HepG2 (cell line): ENCODE measurements around the gene LRRC37A.
"Not testable (repeated sequence)": the region's sequence is repeated elsewhere in the genome, so short reads cannot be mapped to it uniquely, and the experiment has no call there.

Experiments used
- CBFB ChIP-seq: sonication (generic); formaldehyde crosslinking; IDR thresholded peaks from 2 replicates; pipeline ENCODE4 v1.4.0; 2020; ENCODE audit warnings: missing genetic modification reagents
- POLR2A ChIP-seq, 2 experiments: IDR thresholded peaks; 2 replicates each; pipeline ENCODE4 v1.6.1; 2011; ENCODE audit warnings: low read depth in 2 of 2, low read length in 2 of 2, mild to moderate bottlenecking in 1 of 2, moderate library complexity in 1 of 2; ENCODE audit not compliant: insufficient read depth in 1 of 2
- U2AF2 ChIP-seq: fragments of 200-400 bp; formaldehyde crosslinking; IDR thresholded peaks from 2 replicates; pipeline ENCODE4 v1.6.1; 2017; ENCODE audit warnings: low read depth, mild to moderate bottlenecking, low read length
- ZNF468 ChIP-seq: sonication (generic); formaldehyde crosslinking; IDR thresholded peaks from 2 replicates; pipeline ENCODE4 v1.8.0; 2022; ENCODE audit warnings: mild to moderate bottlenecking, moderate library complexity, missing genetic modification reagents
- TF ChIP-seq, protein P1 (sequence below): sonication (generic); formaldehyde crosslinking; IDR thresholded peaks from 2 replicates; pipeline ENCODE4 v1.5.0; 2020; ENCODE audit warnings: mild to moderate bottlenecking, missing genetic modification reagents, moderate library complexity

DNA sequence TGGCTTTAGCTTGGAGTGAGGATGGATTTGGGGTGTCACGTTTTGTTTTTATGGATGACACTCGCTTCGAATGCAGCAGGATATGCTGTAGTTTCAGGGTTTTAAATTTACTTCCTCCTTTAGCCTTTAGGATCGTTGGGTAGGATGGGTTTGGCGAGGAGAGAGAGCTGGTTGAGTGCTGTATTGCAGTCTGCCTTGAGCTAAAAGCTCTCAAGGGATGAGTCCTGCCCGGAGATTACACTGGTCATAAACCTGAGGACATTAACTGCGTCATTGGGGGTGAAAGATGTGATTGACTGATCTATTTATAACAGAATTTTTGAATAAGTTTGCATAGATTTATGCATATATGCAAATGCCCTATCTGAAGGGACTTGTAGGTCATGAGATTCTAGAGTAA is 78.5 kb downstream of the LRRC37A start:
- TF ChIP-seq CBFB (CRISPR knock-in tag); POLR2A (IDR thresholded peaks at IDR 0.05; ENCODE audit: insufficient read depth in 1 of 2, low read depth in 2 of 2, low read length in 2 of 2); U2AF2; ZNF468 (CRISPR knock-in tag): not testable (repeated sequence)
- TF ChIP-seq, protein P1, sequence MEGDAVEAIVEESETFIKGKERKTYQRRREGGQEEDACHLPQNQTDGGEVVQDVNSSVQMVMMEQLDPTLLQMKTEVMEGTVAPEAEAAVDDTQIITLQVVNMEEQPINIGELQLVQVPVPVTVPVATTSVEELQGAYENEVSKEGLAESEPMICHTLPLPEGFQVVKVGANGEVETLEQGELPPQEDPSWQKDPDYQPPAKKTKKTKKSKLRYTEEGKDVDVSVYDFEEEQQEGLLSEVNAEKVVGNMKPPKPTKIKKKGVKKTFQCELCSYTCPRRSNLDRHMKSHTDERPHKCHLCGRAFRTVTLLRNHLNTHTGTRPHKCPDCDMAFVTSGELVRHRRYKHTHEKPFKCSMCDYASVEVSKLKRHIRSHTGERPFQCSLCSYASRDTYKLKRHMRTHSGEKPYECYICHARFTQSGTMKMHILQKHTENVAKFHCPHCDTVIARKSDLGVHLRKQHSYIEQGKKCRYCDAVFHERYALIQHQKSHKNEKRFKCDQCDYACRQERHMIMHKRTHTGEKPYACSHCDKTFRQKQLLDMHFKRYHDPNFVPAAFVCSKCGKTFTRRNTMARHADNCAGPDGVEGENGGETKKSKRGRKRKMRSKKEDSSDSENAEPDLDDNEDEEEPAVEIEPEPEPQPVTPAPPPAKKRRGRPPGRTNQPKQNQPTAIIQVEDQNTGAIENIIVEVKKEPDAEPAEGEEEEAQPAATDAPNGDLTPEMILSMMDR (CRISPR knock-in tag) = not testable (repeated sequence)
